H9 (cell line): ENCODE data around the gene SPECC1L. TPM values are rescaled to one million over a fixed set of nuclear protein-coding genes. Genes with fewer than 3 reads are reported as not detected.

Experiments
- DNase-seq: peaks from one replicate; pipeline ENCODE4 v3.0.0-alpha.2; 2017
- H2AFZ ChIP-seq: one replicate; pipeline ENCODE4 v1.6.1; 2013; ENCODE audit warnings: mild to moderate bottlenecking, low read length, control low read depth, moderate library complexity
- H2AK5ac ChIP-seq: 2 replicates; pipeline ENCODE4 v1.6.1; 2013; ENCODE audit warnings: low read length, control low read depth, mixed read lengths; ENCODE audit not compliant: insufficient read length
- H2BK120ac ChIP-seq: one replicate; pipeline ENCODE4 v1.6.1; 2013; ENCODE audit warnings: low read depth, mild to moderate bottlenecking, low read length, control low read depth, inconsistent platforms; ENCODE audit not compliant: poor library complexity, severe bottlenecking
- H2BK12ac ChIP-seq: 2 replicates; pipeline ENCODE4 v1.6.1; 2013; ENCODE audit warnings: low read length, control low read depth, mixed read lengths, low read depth; ENCODE audit not compliant: insufficient read length
- H2BK15ac ChIP-seq: 2 replicates; pipeline ENCODE4 v1.6.1; 2013; ENCODE audit warnings: low read depth, low read length, control low read depth
- H2BK20ac ChIP-seq: one replicate; pipeline ENCODE4 v1.6.1; 2013; ENCODE audit warnings: low read depth, mild to moderate bottlenecking, low read length, control low read depth, inconsistent platforms; ENCODE audit not compliant: poor library complexity, severe bottlenecking
- H2BK5ac ChIP-seq: 2 replicates; pipeline ENCODE4 v1.6.1; 2013; ENCODE audit warnings: low read length, control low read depth, mixed read lengths; ENCODE audit not compliant: insufficient read length
- H3K14ac ChIP-seq: 2 replicates; pipeline ENCODE4 v1.6.1; 2013; ENCODE audit warnings: low read length, control low read depth; ENCODE audit not compliant: insufficient read depth
- H3K18ac ChIP-seq: 2 replicates; pipeline ENCODE4 v1.6.1; 2013; ENCODE audit warnings: low read depth, mild to moderate bottlenecking, mixed read lengths, low read length, control low read depth; ENCODE audit not compliant: insufficient read length
- H3K23ac ChIP-seq: 2 replicates; pipeline ENCODE4 v1.6.1; 2013; ENCODE audit warnings: low read length, control low read depth, mixed read lengths, low read depth; ENCODE audit not compliant: insufficient read length
- H3K23me2 ChIP-seq: 2 replicates; pipeline ENCODE4 v1.6.1; 2013; ENCODE audit warnings: low read depth, mild to moderate bottlenecking, mixed read lengths, low read length, control low read depth; ENCODE audit not compliant: insufficient read length, poor library complexity, severe bottlenecking
- H3K27ac ChIP-seq: 2 replicates; pipeline ENCODE4 v1.5.1; 2013; ENCODE audit warnings: low read length, control low read depth, mixed read lengths, low read depth; ENCODE audit not compliant: insufficient read length
- H3K27me3 ChIP-seq: 2 replicates; pipeline ENCODE4 v1.6.1; 2013; ENCODE audit warnings: low read length, control low read depth, inconsistent platforms; ENCODE audit not compliant: insufficient read depth
- H3K4ac ChIP-seq: 2 replicates; pipeline ENCODE4 v1.6.1; 2013; ENCODE audit warnings: low read depth, mild to moderate bottlenecking, control low read depth, inconsistent platforms, low read length, moderate library complexity
- H3K4me1 ChIP-seq: 2 replicates; pipeline ENCODE4 v1.6.1; 2013; ENCODE audit warnings: low read length, control low read depth, inconsistent platforms; ENCODE audit not compliant: insufficient read depth
- H3K4me2 ChIP-seq: 2 replicates; pipeline ENCODE4 v1.6.1; 2013; ENCODE audit warnings: low read length, control low read depth, mixed read lengths; ENCODE audit not compliant: insufficient read length, insufficient read depth
- H3K56ac ChIP-seq: 2 replicates; pipeline ENCODE4 v1.6.1; 2013; ENCODE audit warnings: low read depth, mild to moderate bottlenecking, mixed read lengths, low read length, control low read depth; ENCODE audit not compliant: insufficient read length
- H3K79me1 ChIP-seq: 2 replicates; pipeline ENCODE4 v1.6.1; 2013; ENCODE audit warnings: low read depth, mild to moderate bottlenecking, moderate library complexity, low read length, control low read depth, inconsistent platforms; ENCODE audit not compliant: insufficient read depth, poor library complexity, severe bottlenecking
- H3K79me2 ChIP-seq: 2 replicates; pipeline ENCODE4 v1.6.1; 2013; ENCODE audit warnings: low read length, control low read depth, inconsistent platforms; ENCODE audit not compliant: insufficient read depth
- H3K9ac ChIP-seq: 2 replicates; pipeline ENCODE4 v1.6.1; 2013; ENCODE audit warnings: low read length, control low read depth, mixed read lengths; ENCODE audit not compliant: insufficient read length; ENCODE audit errors: extremely low read depth
- H3K9me3 ChIP-seq: one replicate; pipeline ENCODE4 v1.6.1; 2013; ENCODE audit warnings: low read depth, low read length, inconsistent platforms; ENCODE audit not compliant: control insufficient read depth
- H3T11ph ChIP-seq: one replicate; pipeline ENCODE4 v1.6.1; 2013; ENCODE audit warnings: mild to moderate bottlenecking, low read length, control low read depth, inconsistent platforms
- H4K20me1 ChIP-seq: one replicate; pipeline ENCODE4 v1.6.1; 2013; ENCODE audit not compliant: control insufficient read depth, insufficient read length, insufficient read depth
- H4K5ac ChIP-seq: 2 replicates; pipeline ENCODE4 v1.6.1; 2013; ENCODE audit warnings: low read depth, mild to moderate bottlenecking, mixed read lengths, low read length, control low read depth; ENCODE audit not compliant: insufficient read length
- H4K8ac ChIP-seq: replicated peaks from 2 replicates; pipeline ENCODE4 v1.6.1; 2013; ENCODE audit warnings: low read length, control low read depth, mixed read lengths, low read depth; ENCODE audit not compliant: insufficient read length
- H4K91ac ChIP-seq: 2 replicates; pipeline ENCODE4 v1.6.1; 2013; ENCODE audit warnings: low read depth, mild to moderate bottlenecking, moderate library complexity, mixed read lengths, low read length, control low read depth; ENCODE audit not compliant: insufficient read length
- H3K27ac Mint-ChIP-seq, 3 experiments: 2 replicates in 2 of 3; 3 replicates in 1 of 3; pipeline ENCODE4 v1.8.0; 2020 to 2021; ENCODE audit warnings: mixed read lengths in 3 of 3, mild to moderate bottlenecking in 1 of 3, moderate library complexity in 1 of 3
- H3K27me3 Mint-ChIP-seq: 2 replicates; pipeline ENCODE4 v1.8.0; 2021; ENCODE audit warnings: low read depth, mild to moderate bottlenecking, moderate library complexity, mixed read lengths
- H3K36me3 Mint-ChIP-seq, 3 experiments: 2 replicates in 2 of 3; 3 replicates in 1 of 3; pipeline ENCODE4 v1.8.0; 2020 to 2021; ENCODE audit warnings: low read depth in 3 of 3, mixed read lengths in 3 of 3; ENCODE audit not compliant: insufficient read depth in 1 of 3
- H3K4me1 Mint-ChIP-seq, 2 experiments: 2 replicates each; pipeline ENCODE4 v1.8.0; 2020; ENCODE audit warnings: mixed read lengths in 2 of 2
- H3K4me3 Mint-ChIP-seq, 2 experiments: 2 replicates in 1 of 2; 3 replicates in 1 of 2; pipeline ENCODE4 v1.8.0; 2020 to 2021; ENCODE audit warnings: mild to moderate bottlenecking in 2 of 2, mixed read lengths in 2 of 2, moderate library complexity in 1 of 2
- H3K9me3 Mint-ChIP-seq, 2 experiments: 2 replicates in 1 of 2; 3 replicates in 1 of 2; pipeline ENCODE4 v1.8.0; 2020; ENCODE audit warnings: mild to moderate bottlenecking in 2 of 2, mixed read lengths in 2 of 2, moderate library complexity in 1 of 2
- WGBS: extraction: QIAGEN DNeasy Blood & Tissue Kit; methylation state at CpG from one replicate; pipeline ENCODE4 v1.1.7; 2013; ENCODE audit warnings: missing lambda C conversion rate, low lambda C conversion rate, mixed read lengths; ENCODE audit not compliant: insufficient read length; ENCODE audit errors: extremely low coverage; 5-methylcytosine and 5-hydroxymethylcytosine counted together
- total RNA-seq: library from RNA; stranded (reverse); gene quantifications from 2 replicates; pipeline ENCODE4 v1.2.1, GENCODE V29; 2021
- TF ChIP-seq, protein P1 (sequence below): fragments of 200-600 bp; sonication (generic); conservative IDR thresholded peaks from 3 replicates; pipeline ENCODE4 v1.8.0; 2021; ENCODE audit warnings: antibody characterized with exemption, mild to moderate bottlenecking

The SPECC1L gene
- total RNA-seq, 1 experiment from 2014 or later = 57.1 TPM

- H3K36me3 Mint-ChIP-seq = peaks cover 26 to 62% (median 56%) of the 10 kb centered on the region in 3 experiments; a peak in 6 of 7 replicates
- Histone ChIP-seq H4K91ac (no peak overlapping the region), H4K20me1 (no peaks in the 10 kb centered on the region), H3K79me1 (no peaks in the 10 kb centered on the region), H3K27ac (no peak overlapping the region), H2AFZ (no peak overlapping the region), H2AK5ac (no peak overlapping the region), H3K79me2 (peaks cover 3% of the 10 kb centered on the region; the same call in 1 of the 2 replicates), H3K23me2 (no peaks in the 10 kb centered on the region), H2BK15ac (no peak overlapping the region), H4K5ac (no peak overlapping the region), H3K56ac (peak overlapping the region; percentile 32), H3K4ac (no peak overlapping the region), H3K4me2 (no peak overlapping the region), H4K8ac (no peak overlapping the region), H3K9ac (no peak overlapping the region), H3K18ac (no peak overlapping the region), H3K4me1 (no peaks in the 10 kb centered on the region), H3K23ac (no peak overlapping the region), H3K27me3 (no peaks in the 10 kb centered on the region), H3K9me3 (no peaks in the 10 kb centered on the region), H2BK5ac (no peak overlapping the region), H2BK20ac (no peak overlapping the region), H3K14ac (no peak overlapping the region), H2BK12ac (no peak overlapping the region), H2BK120ac (no peak overlapping the region), H3T11ph (no peak overlapping the region)
- no peak overlapping the region for H3K4me3 Mint-ChIP-seq
- no peaks in the 10 kb centered on the region for H3K9me3 Mint-ChIP-seq
- peak overlapping the region in 1 of 3 experiments; percentile 18; a peak in 1 of 7 replicates for H3K27ac Mint-ChIP-seq
- TF ChIP-seq, protein P1, sequence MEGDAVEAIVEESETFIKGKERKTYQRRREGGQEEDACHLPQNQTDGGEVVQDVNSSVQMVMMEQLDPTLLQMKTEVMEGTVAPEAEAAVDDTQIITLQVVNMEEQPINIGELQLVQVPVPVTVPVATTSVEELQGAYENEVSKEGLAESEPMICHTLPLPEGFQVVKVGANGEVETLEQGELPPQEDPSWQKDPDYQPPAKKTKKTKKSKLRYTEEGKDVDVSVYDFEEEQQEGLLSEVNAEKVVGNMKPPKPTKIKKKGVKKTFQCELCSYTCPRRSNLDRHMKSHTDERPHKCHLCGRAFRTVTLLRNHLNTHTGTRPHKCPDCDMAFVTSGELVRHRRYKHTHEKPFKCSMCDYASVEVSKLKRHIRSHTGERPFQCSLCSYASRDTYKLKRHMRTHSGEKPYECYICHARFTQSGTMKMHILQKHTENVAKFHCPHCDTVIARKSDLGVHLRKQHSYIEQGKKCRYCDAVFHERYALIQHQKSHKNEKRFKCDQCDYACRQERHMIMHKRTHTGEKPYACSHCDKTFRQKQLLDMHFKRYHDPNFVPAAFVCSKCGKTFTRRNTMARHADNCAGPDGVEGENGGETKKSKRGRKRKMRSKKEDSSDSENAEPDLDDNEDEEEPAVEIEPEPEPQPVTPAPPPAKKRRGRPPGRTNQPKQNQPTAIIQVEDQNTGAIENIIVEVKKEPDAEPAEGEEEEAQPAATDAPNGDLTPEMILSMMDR = no peak
- H3K27me3 Mint-ChIP-seq = no peaks in the 10 kb centered on the region; the same call in 1 of the 2 replicates
- DNase-seq = no peak
- no CpG with 5 or more reads among the region's 4 CpGs for WGBS
- peaks cover 0 to 2% of the 10 kb centered on the region in 2 experiments; a peak in 1 of 4 replicates for H3K4me1 Mint-ChIP-seq
These were observed 55.6 kb downstream of the SPECC1L start for GRCh38 chr22:24326266-24326665.
